ENCODE results near the gene SLC6A3.
"Not testable (repeated sequence)": the region's sequence is repeated elsewhere in the genome, so short reads cannot be mapped to it uniquely, and the experiment has no call there.

Gene SLC6A3

DNA sequence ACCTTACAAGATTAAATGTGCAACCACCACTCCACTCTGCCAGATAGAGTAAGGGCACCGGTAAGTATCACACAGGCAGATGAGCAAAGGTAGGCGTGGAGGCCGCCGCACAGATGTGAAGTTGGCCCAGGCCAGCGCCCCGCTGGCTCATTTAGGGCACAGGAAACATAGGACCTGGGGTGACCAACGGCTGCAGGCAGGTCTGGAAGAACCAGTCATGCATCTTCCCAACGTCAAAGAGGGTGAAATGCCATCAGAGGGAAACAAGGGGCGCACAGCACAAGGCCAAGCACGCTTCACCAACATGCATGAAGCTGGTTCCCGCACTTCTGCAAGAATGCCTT, 31.7 kb upstream of the SLC6A3 start:
- no peak for DNase-seq

DNA sequence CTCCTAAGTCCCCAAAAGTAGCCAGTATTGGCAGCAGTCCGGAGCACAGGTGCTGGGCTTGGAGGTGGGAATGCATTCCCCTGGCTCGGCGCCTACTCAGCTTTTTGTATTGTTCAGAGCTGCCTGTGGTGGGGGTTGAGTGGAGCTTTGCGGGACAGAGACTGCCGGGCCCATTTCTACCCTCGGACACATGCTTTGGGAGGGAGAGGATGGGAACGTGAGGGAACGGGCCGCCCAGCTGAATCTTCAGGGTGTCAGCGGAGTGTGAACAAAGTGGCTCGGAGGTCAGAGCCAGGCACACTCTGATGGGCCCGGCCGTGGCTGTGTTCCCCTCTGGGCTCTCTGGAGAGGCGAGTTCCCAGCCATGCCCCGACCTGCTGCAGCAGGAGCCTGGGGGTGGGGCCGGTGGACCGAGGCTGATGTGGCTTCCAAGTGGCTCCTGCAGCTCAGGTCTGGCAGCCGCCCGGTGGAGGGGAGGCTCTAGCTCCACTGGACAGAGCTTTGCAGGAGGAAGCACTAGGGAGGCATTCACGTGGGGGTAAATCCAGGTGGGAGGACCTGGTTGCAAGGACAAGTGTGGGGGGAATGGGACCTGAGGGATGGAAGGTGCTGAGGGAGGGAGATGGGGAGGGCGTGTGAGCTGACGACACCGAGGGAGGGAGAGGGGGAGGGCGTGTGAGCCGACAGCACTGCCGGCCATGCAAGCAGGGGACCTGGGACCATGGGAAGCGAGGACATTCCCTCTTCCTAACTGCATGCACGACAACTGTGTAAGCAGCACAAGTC, 31.1 kb upstream of the SLC6A3 start:
- no peak for DNase-seq

- DNase-seq = not testable (repeated sequence)
Observed at GRCh38 chr5:1475544-1475900, 30.3 kb upstream of the SLC6A3 start.

DNA sequence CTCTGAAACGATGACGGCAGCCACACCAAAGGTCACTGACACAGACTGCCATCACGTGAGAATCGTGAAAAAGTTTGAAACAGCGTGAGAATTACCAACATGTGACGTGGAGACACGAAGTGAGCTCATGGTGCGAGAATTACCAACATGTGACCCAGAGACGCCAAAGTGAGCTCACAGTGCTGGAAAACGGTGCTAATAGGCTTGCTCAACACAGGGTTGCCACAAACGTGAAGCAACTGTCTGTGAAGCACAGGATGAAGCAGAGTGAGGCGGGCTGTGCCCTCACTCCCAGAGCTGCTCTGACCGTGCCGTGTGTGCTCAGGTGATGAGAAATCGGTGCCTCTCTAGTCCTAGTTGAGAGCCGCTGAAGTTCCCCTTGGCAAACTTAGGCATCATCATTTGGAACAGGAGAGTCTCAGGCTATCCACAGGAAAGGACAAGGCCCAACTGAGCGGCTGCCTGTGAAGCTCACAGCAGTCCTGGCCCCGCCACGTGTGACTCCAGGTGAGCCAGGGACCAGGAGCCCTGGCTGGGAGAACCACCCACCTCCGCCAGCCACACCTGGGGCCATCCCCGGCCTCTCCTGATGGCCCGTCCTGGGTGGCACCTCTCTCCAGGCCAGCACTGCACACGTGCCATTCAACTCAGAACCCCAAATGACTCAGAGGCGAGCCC, 29.8 kb upstream of the SLC6A3 start:
- DNase-seq = no peak

GRCh38 chr5:1474183-1474839, 29.1 kb upstream of the SLC6A3 start:
- DNase-seq = no peak

- no peak for DNase-seq
Observed at GRCh38 chr5:1473746-1474145, 28.5 kb upstream of the SLC6A3 start.

DNA sequence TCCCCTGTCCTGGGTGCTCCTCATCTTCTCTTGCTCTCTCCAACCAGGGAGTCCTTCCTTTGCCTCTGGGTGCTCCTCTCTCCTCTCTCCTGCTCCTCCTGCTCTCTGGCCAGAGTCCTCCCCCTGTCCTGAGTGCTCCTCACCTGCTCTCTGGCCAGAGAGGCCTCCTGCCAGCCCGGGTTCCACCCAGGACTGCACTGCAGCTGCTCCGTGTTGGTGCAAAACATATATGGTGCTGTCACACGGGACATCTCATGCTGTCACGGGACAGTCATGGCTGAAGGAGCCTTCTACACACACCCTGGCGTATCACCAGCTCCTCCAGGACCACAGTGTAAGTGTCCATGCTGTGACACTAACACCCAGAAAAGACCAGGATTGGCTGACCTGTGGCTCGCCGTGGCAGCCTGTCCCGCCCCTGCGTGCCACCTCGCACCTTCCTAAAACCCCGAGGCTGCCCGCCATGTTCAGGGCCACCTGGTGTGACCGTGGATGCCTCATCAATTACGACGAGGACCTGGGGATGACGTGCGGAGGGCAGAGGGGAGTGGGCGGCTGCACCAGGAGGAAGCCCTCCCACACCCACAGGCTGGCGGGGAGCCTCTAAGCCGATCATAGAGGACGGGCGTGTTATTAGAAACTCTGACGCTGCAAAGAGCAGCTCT, 27.9 kb upstream of the SLC6A3 start:
- DNase-seq = no peak

GRCh38 chr5:1471997-1472963, 27.0 kb upstream of the SLC6A3 start:
- DNase-seq = no peak

DNA sequence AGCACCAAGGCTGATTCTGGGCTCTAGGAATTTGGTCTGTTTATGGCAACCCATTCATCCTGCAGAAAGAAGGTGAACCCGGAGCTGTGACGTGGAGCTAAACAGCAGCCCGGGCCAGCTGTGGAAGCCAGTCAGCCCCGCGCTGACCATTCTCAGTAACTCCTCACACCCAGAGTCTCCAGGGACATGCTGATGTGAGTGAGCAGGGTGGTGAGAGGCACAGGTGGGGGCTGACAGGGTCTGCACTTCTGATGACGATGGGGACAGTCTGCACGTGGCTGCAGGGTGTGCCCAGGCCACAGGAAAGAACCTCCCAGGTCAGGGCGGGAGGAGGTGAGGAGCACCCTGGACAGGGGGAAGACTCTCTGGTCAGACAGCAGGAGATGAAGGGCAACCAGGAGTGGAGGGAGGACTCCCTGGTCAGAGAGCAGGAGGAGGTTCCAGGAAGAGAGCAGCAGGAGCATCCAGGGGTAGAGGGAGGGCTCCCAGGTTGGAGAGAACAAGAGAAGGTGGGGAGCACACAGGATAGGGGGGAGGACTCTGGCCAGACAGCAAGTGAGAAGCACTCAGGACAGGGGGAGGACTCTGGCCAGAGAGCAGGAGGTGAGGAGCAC, 26.1 kb upstream of the SLC6A3 start:
- no peak for DNase-seq

DNA sequence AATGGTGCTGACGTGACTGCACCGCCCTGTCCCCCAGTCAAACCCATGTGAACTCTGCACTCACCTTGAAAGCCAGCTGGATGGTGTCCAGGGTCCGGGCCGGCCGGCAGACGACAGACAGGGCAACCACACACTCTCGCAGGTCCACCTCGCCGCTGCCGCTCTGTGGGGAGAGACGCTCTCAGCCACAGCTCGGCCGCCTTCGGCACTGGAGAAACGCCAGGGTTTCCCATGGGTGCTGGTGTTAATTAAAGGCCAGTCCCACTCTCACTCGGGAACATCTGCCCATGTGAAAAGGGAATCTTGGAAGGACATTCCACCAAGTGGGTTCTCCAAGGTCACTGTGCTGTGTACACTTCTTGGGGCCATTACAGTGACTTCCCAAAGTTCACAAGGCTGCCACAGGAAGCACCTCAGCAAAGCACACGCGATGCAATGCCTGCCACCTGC, 25.5 kb upstream of the SLC6A3 start:
- no peak for DNase-seq

DNA sequence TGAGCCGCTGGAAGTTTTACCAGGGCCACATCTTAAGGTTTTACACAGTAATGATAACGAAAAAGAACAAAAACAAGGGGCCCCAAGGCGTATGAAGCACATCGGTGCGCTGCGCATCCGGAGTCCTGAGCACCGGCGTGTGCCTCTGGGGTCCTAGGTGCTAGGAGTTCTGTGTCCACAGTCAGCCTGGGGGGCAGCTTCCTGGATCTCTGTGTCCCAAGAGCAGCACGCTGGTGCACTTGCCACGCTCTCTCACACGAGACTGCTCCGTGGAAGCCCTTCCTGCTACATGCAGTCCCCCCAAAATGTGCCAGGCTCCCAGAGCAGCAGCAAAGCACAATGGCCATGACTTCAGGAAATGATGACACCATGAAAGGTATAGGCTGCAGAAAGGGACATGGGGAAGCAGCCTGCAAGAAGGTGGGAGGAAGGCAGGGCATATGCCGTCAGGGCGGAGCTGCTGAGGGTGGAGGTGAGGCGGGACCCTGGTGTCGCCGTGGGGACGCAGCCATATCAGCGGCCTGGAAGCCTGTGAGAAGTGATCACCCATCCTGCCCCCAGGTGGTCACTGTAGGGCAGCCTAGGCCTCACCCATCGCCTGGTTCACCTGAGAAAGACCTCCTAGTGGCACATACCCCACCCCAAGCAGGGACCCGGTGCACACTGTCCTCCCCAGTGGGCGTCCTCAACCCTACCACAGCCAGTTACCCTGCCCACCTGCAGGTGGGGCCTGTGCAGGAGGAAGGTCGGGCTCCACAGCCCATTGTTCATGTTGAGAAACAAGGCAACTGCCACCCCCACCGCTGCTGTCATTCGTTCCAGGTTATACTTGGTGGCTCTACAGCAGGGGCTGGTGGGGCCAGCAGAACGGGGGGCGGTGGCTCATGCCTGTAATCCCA, 23.6 kb upstream of the SLC6A3 start:
- no peak for DNase-seq

DNA sequence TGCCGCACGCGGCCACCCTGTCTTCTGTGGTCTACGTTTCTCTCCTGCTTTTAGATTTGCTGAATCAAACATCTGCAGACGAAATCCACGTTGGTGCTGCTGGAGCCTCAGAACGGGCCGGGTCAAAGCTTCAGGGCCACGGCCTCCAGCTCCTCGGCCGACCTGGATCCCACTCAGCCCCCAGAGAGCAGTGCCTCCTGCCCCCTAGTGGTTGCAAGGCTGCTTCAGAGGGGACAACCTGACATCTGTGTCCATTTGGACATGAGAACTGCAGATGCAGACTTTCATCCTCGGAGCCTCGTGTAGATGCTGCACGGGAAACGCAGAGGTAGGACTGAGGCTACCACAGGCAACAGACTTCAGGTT, 23.0 kb upstream of the SLC6A3 start:
- no peak for DNase-seq

DNA sequence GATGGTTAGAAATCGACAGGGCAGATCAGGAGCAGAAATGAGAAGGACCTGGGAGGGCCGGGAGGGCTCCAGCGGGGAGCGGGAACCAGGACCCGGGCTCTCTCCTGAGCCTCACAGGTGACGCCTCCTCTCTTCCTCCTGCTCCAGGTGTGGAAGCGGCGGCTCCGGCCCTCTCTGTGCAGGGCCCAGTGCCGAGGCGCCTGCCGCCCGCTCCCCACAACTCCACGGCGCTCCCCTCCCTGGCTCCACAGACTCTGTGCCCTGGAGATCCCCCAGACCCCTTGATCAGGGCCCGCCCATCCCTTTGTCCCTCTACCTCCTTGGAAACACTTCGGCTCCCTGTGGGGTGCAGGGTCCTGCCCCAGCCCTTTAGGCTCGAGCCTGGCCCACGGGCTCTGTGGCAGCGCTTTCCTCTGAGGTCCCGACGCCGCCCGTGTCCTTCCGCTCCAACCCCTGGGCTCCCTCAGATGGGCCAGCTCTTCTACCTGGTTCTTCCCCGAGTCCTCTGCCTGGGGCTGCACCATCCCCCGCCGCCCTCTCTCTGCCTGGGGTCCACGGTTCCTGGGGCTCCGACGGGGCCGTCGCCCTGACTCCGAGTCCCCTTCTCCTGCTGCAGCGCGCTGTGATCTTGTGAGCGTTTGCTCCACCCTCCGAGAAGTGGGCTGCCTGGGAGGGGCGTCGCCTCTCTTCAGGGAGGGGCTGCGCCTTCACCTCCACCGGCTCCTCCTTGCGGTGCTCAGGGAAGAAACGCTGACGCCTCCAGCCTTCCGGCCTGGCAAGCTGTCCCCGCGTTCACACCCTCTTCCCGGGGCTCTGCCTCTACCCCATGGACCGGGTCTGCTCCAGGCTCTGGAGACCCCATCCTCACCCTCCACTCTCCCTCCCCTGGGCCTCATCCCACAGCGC, 22.4 kb upstream of the SLC6A3 start:
- no peak for DNase-seq

GRCh38 chr5:1466631-1467265, 21.5 kb upstream of the SLC6A3 start:
- no peak for DNase-seq

DNA sequence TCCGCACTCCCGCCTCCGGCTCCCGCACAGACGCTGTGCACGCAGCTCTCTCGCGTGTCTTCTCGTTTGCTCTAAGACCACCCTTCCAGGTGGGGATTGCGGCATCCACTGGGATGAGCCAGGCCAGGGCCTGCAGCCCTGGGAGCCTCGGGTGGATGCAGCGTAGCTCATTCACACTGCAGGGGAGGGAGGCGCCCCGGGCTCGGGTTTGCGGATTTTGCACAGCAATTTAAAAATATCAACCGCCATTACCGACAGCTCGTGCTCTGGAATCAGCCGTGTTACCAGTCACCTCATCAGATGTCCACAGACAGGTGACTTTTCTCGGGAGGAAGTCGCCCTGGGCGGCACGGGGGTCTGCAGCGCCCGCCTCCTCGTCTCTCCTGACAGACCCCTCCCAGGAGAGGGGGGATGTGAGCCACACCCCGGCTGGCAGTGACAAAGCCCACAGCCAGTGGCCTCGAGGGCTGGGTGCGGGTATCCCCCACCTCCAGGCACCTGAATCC, 20.8 kb upstream of the SLC6A3 start:
- no peak for DNase-seq

DNA sequence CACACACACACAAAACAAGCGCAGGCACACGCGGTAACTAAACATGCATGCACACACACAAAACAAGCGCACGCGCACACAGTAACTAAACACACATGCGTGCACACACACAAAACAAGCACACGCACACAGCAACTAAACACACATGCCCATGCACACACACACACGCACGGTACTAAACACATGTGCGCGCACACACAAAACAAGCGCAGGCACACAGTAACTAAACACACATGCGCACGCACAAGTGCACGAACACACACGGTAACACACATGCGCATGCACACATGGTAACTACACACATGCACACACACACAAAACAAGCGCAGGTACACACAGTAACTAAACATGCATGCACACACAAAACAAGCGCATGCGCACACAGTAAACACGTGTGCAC, 19.9 kb upstream of the SLC6A3 start:
- DNase-seq = no peak

DNA sequence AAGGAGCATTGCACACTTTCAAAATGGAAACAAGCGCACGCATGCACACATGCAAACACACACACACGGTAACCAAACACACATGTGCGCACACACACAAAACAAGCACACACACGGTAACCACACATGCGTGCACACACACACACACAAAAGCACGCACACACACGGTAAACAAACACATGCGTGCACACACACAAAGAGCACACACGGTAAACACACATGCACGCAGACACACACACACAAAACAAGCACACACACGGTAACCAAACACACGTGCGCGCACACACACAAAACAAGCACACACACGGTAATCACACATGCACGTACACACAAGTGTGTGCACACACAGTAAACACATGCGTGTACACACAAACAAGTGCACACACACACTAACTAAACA, 19.3 kb upstream of the SLC6A3 start:
- no peak for DNase-seq

- no peak for DNase-seq
Observed at GRCh38 chr5:1464096-1464446, 18.8 kb upstream of the SLC6A3 start.

All from RPMI8226 (cell line).